Loucy (cell line): ENCODE measurements around the gene SLC7A6OS.

Experiments
- EZH2phosphoT487 ChIP-seq: fragments of 200-600 bp; IDR thresholded peaks from 2 replicates; pipeline ENCODE4 v1.6.1; 2018; ENCODE audit warnings: antibody characterized with exemption, mild to moderate bottlenecking, moderate library complexity, borderline replicate concordance
- TF ChIP-seq, protein P1 (sequence below): fragments of 200-600 bp; sonication (generic); conservative IDR thresholded peaks from 2 replicates; pipeline ENCODE4 v1.5.1; 2014; ENCODE audit warnings: mild to moderate bottlenecking, antibody characterized with exemption, low read length

DNA sequence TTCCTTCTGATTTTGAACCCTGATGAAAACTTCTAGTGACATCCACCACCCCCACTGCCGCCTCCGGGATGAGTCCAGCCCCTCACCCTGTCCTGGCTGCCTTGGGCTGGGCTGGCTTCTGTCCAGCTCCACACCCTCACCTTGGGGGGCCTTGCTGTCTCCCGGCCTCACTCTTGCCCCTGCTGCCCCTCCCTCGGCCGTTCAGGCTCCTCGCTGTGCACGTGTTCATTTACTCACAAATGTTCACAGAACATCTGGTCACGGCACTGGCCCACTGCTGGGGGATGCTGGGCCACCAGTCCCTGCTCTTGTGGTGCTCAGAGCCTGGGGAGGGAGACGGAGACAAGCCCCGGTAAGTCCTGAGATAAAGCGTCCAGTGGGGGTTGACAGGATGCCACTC lies 40.7 kb upstream of the SLC7A6OS start:
- TF ChIP-seq, protein P1, sequence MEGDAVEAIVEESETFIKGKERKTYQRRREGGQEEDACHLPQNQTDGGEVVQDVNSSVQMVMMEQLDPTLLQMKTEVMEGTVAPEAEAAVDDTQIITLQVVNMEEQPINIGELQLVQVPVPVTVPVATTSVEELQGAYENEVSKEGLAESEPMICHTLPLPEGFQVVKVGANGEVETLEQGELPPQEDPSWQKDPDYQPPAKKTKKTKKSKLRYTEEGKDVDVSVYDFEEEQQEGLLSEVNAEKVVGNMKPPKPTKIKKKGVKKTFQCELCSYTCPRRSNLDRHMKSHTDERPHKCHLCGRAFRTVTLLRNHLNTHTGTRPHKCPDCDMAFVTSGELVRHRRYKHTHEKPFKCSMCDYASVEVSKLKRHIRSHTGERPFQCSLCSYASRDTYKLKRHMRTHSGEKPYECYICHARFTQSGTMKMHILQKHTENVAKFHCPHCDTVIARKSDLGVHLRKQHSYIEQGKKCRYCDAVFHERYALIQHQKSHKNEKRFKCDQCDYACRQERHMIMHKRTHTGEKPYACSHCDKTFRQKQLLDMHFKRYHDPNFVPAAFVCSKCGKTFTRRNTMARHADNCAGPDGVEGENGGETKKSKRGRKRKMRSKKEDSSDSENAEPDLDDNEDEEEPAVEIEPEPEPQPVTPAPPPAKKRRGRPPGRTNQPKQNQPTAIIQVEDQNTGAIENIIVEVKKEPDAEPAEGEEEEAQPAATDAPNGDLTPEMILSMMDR: no peak
- TF ChIP-seq EZH2phosphoT487: no peak
